Nephron progenitor cell (in vitro differentiated cells): ENCODE results near the gene NDP.

Experiments
- DNase-seq: peaks from one replicate; pipeline ENCODE4 v3.0.0; 2021
- H3K27ac Mint-ChIP-seq: 2 replicates; pipeline ENCODE4 v1.8.0; 2021; ENCODE audit warnings: mild to moderate bottlenecking, moderate library complexity, mixed read lengths
- H3K27me3 Mint-ChIP-seq: 2 replicates; pipeline ENCODE4 v1.8.0; 2021; ENCODE audit warnings: mild to moderate bottlenecking, low read depth, mixed read lengths; ENCODE audit not compliant: poor library complexity
- H3K36me3 Mint-ChIP-seq: 2 replicates; pipeline ENCODE4 v1.8.0; 2021; ENCODE audit warnings: low read depth, mixed read lengths
- H3K4me1 Mint-ChIP-seq: 2 replicates; pipeline ENCODE4 v1.8.0; 2021; ENCODE audit warnings: mixed read lengths
- H3K4me3 Mint-ChIP-seq: 2 replicates; pipeline ENCODE4 v1.8.0; 2021; ENCODE audit warnings: mild to moderate bottlenecking, moderate library complexity, mixed read lengths
- H3K9me3 Mint-ChIP-seq: 2 replicates; pipeline ENCODE4 v1.8.0; 2021; ENCODE audit warnings: mild to moderate bottlenecking, moderate library complexity, mixed read lengths
- CTCF ChIP-seq: fragments of 200-600 bp; sonication (generic); IDR thresholded peaks from 2 replicates; pipeline ENCODE4 v1.5.0; 2021; ENCODE audit warnings: antibody characterized with exemption

The NDP gene

GRCh38 chrX:44016906-44017305, 43.7 kb upstream of the NDP start:
- H3K9me3 Mint-ChIP-seq = peaks cover 27% of the 10 kb centered on the region
- H3K27ac Mint-ChIP-seq = no peak overlapping the region
- H3K36me3 Mint-ChIP-seq = no peaks in the 10 kb centered on the region
- no peaks in the 10 kb centered on the region for H3K4me1 Mint-ChIP-seq
- no peak for DNase-seq
- no peak overlapping the region for H3K4me3 Mint-ChIP-seq
- H3K27me3 Mint-ChIP-seq = peaks cover 3% of the 10 kb centered on the region
- no peak for TF ChIP-seq CTCF

- Mint-ChIP-seq H3K4me1 (no peaks in the 10 kb centered on the region), H3K27me3 (peaks cover 3% of the 10 kb centered on the region), H3K4me3 (no peak overlapping the region), H3K9me3 (peaks cover 43% of the 10 kb centered on the region), H3K36me3 (no peaks in the 10 kb centered on the region), H3K27ac (no peak overlapping the region)
- TF ChIP-seq CTCF = no peak
- no peak for DNase-seq
Measured at GRCh38 chrX:44012484-44013096, 39.4 kb upstream of the NDP start.

- no peak overlapping the region for H3K27ac Mint-ChIP-seq
- H3K9me3 Mint-ChIP-seq = peaks cover 43% of the 10 kb centered on the region
- no peaks in the 10 kb centered on the region for H3K36me3 Mint-ChIP-seq
- no peak for TF ChIP-seq CTCF
- no peak for DNase-seq
- H3K4me3 Mint-ChIP-seq = no peak overlapping the region
- H3K27me3 Mint-ChIP-seq = peaks cover 3% of the 10 kb centered on the region
- no peaks in the 10 kb centered on the region for H3K4me1 Mint-ChIP-seq
Measured at GRCh38 chrX:44011506-44011905, 38.3 kb upstream of the NDP start.

- DNase-seq = no peak
- no peaks in the 10 kb centered on the region for H3K4me1 Mint-ChIP-seq
- H3K27ac Mint-ChIP-seq = no peak overlapping the region
- H3K4me3 Mint-ChIP-seq = no peak overlapping the region
- no peak for TF ChIP-seq CTCF
- H3K9me3 Mint-ChIP-seq = peaks cover 42% of the 10 kb centered on the region
- no peaks in the 10 kb centered on the region for H3K36me3 Mint-ChIP-seq
- peaks cover 3% of the 10 kb centered on the region for H3K27me3 Mint-ChIP-seq
Measured at GRCh38 chrX:44010626-44011025, 37.4 kb upstream of the NDP start.

- no peak overlapping the region for H3K27ac Mint-ChIP-seq
- TF ChIP-seq CTCF = no peak
- peaks cover 26% of the 10 kb centered on the region for H3K9me3 Mint-ChIP-seq
- H3K4me3 Mint-ChIP-seq = no peak overlapping the region
- no peaks in the 10 kb centered on the region for H3K36me3 Mint-ChIP-seq
- H3K27me3 Mint-ChIP-seq = no peaks in the 10 kb centered on the region
- DNase-seq = no peak
- H3K4me1 Mint-ChIP-seq = no peaks in the 10 kb centered on the region
Measured at GRCh38 chrX:44006081-44006480, 32.9 kb upstream of the NDP start.

- H3K27ac Mint-ChIP-seq = no peak overlapping the region
- H3K9me3 Mint-ChIP-seq = peaks cover 31% of the 10 kb centered on the region
- H3K4me1 Mint-ChIP-seq = no peaks in the 10 kb centered on the region
- TF ChIP-seq CTCF = no peak
- no peaks in the 10 kb centered on the region for H3K36me3 Mint-ChIP-seq
- no peak overlapping the region for H3K4me3 Mint-ChIP-seq
- no peaks in the 10 kb centered on the region for H3K27me3 Mint-ChIP-seq
- DNase-seq = no peak
Measured at GRCh38 chrX:44003975-44004374, 30.8 kb upstream of the NDP start.
